Lower lobe of right lung (tissue), 2 donors: ENCODE data around the gene MICAL2. TPM values are rescaled to one million over a fixed set of nuclear protein-coding genes. Genes with fewer than 3 reads are reported as not detected.

Source experiments
- ATAC-seq, 2 donors: fragments of 200-7000 bp; cut with Tn5 transposase; one replicate each; pipeline ENCODE4 v1.9.1; 2020 to 2022; ENCODE audit warnings: mild to moderate bottlenecking in 2 of 2, moderate library complexity in 2 of 2
- DNase-seq: peaks from one replicate; pipeline ENCODE4 v3.0.0-alpha.2; 2020
- H3K27ac ChIP-seq: fragments of 200-600 bp; one replicate; pipeline ENCODE4 v1.8.0; 2022
- H3K27me3 ChIP-seq: fragments of 200-600 bp; one replicate; pipeline ENCODE4 v1.8.0; 2022; ENCODE audit warnings: low read depth
- H3K36me3 ChIP-seq: fragments of 200-600 bp; one replicate; pipeline ENCODE4 v1.8.0; 2022; ENCODE audit warnings: mild to moderate bottlenecking
- H3K4me1 ChIP-seq: fragments of 200-600 bp; one replicate; pipeline ENCODE4 v1.8.0; 2022
- H3K4me3 ChIP-seq: fragments of 200-600 bp; one replicate; pipeline ENCODE4 v1.8.0; 2022; ENCODE audit warnings: mild to moderate bottlenecking
- H3K9me3 ChIP-seq: fragments of 200-600 bp; one replicate; pipeline ENCODE4 v1.8.0; 2022
- intact Hi-C: fragments of 100-400 bp; cut with DNase I; formaldehyde crosslinking; loops from one replicate; pipeline ENCODE4 v1.11.0; 2022
- total RNA-seq: library from RNA; stranded (reverse); fragmentation: NEBNext Ultra II Directional; extraction: Animal tissue kit (Norgen Biotek cat#: 25700); gene quantifications from one replicate; pipeline ENCODE4 v1.2.1, GENCODE V29; 2021
- TF ChIP-seq, protein P1 (sequence below): fragments of 200-600 bp; IDR thresholded peaks from one replicate; pipeline ENCODE4 v1.8.0; 2022; ENCODE audit warnings: antibody characterized with exemption, mild to moderate bottlenecking
- donor health status: DM: no; HTN: yes; CAD: no; lungs with severe emphysema.

MICAL2 gene
- total RNA-seq, 1 donor from 2014 or later, result 127 TPM

DNA sequence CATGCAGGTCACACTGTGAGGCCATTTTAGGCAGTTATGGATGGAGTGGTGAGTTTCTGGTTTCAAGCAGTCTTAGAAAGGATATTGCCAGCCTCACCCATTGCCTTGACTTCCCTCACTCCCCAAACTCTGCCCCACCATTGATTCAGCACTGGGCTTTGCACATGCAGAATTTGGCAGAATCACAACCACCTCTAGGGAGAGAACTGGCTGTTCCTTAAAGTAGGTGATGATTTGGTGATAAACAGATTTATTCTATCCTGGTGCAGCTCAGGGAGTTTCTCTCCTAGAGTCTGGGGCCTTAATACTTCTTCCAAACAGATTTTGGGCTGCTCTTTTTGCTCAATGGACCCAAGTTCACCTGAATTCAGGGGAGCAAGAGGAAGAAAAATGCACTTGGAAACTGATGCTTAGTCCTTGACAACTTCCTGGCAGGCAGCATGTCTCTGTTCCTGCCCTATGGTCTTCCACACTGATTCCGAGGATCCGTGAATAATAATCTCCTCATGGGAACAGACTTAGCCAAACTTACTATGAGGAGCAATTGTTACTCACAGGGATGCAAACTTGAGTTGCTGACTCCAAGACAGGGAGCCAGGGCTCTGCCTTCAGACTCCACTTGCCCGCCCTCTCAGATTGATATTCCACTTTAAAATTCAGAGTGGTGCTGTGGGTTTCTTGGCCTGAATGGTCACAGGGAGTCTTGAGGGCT, 137.3 kb downstream of the MICAL2 start:
- intact Hi-C loops, result no loop called here
- no peaks in the 10 kb centered on the region for H3K9me3 ChIP-seq
- H3K4me3 ChIP-seq, result no peak overlapping the region
- ATAC-seq (peak; percentile 5 to 23), DNase-seq (no peak)
- TF ChIP-seq, protein P1, sequence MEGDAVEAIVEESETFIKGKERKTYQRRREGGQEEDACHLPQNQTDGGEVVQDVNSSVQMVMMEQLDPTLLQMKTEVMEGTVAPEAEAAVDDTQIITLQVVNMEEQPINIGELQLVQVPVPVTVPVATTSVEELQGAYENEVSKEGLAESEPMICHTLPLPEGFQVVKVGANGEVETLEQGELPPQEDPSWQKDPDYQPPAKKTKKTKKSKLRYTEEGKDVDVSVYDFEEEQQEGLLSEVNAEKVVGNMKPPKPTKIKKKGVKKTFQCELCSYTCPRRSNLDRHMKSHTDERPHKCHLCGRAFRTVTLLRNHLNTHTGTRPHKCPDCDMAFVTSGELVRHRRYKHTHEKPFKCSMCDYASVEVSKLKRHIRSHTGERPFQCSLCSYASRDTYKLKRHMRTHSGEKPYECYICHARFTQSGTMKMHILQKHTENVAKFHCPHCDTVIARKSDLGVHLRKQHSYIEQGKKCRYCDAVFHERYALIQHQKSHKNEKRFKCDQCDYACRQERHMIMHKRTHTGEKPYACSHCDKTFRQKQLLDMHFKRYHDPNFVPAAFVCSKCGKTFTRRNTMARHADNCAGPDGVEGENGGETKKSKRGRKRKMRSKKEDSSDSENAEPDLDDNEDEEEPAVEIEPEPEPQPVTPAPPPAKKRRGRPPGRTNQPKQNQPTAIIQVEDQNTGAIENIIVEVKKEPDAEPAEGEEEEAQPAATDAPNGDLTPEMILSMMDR, result no peak
- H3K36me3 ChIP-seq, result peaks cover 21% of the 10 kb centered on the region
- no peaks in the 10 kb centered on the region for H3K27me3 ChIP-seq
- peaks cover 29% of the 10 kb centered on the region for H3K4me1 ChIP-seq
- H3K27ac ChIP-seq, result peak overlapping the region; percentile 44

DNA sequence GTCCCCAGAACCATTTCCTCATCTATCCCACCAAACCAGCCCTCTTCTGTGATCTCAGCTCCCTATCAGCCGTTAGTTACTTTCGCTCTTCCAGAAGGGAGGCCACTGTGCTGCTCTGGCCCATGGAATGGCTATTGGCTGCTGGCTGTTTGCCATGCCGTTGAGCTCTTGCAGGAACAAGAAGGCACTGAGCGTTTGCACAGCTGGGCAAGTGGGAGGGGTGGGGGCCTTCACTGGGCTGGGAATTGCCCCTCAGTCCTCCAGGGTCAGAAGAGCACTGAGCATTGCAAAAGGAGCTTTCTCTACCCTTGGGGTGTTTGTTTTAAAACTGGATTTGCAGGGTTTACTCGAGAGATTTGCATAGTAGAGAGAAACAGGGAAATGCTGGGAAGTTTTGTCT, 137.9 kb downstream of the MICAL2 start:
- no peak overlapping the region for H3K4me3 ChIP-seq
- H3K27ac ChIP-seq, result peak overlapping the region; percentile 44
- H3K4me1 ChIP-seq, result peaks cover 29% of the 10 kb centered on the region
- peaks cover 19% of the 10 kb centered on the region for H3K36me3 ChIP-seq
- intact Hi-C loops, result no loop called here
- no peaks in the 10 kb centered on the region for H3K27me3 ChIP-seq
- ATAC-seq, result peak; percentile 94
- H3K9me3 ChIP-seq, result no peaks in the 10 kb centered on the region
- peak; percentile 97 for DNase-seq
- TF ChIP-seq, protein P1, result no peak

- intact Hi-C loops, result no loop called here
- Histone ChIP-seq H3K27me3 (no peaks in the 10 kb centered on the region), H3K36me3 (peaks cover 21% of the 10 kb centered on the region), H3K9me3 (no peaks in the 10 kb centered on the region), H3K4me1 (peaks cover 29% of the 10 kb centered on the region), H3K27ac (no peak overlapping the region), H3K4me3 (no peak overlapping the region)
- DNase-seq (no peak), ATAC-seq (peak in 1 of 2 donors; percentile 11)
- TF ChIP-seq, protein P1, result no peak
These were observed 139.3 kb downstream of the MICAL2 start for GRCh38 chr11:12249590-12250260.

DNA sequence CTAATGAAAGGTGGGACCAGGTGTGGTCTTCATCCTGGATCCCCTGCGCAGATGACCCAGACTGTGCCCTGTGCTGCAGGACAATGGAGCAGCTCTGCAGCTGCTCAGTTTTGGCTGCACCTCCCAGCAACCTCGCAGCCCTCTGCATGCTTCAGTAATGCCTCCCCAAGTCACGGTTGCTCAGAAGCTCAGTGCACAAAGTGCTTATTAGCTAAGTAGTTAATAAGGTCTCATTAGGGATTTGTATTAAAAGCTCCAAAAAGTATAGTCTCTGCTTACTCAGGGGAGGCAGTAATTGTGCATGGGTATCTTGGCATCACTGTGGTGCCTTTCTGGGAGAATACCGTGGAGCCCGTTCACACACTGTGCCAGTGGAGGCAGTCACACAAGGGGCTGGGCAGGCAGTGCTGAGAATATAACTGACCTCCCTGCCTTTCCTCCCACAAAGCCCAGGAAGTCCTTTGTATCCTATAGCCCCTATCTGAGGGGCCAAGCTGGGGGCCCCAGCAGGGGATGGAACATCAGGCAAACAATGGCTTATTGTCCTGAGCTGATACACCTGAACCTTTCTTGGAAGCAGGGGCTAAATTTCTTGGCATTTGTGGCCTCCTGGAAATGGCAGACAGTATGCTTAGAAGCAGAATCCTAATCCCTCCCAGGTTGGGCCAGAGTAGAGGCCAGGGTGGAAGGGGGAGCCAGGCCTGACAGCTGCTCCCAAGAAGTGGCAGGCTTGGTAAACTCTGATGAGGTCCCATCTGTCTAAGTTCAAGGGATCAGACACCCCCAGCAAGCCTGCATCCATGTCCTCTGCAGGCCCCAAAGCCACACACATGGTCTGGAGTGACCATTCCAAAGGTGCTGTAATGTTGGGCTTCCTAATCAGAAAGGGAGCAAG, 141.5 kb downstream of the MICAL2 start:
- Histone ChIP-seq H3K4me3 (no peak overlapping the region), H3K4me1 (peaks cover 27% of the 10 kb centered on the region), H3K36me3 (peaks cover 28% of the 10 kb centered on the region), H3K9me3 (no peaks in the 10 kb centered on the region), H3K27me3 (no peaks in the 10 kb centered on the region), H3K27ac (no peak overlapping the region)
- intact Hi-C loops, result no loop called here
- no peak for ATAC-seq
- TF ChIP-seq, protein P1, result no peak
- no peak for DNase-seq

- H3K27me3 ChIP-seq, result no peaks in the 10 kb centered on the region
- H3K27ac ChIP-seq, result no peak overlapping the region
- no peak overlapping the region for H3K4me3 ChIP-seq
- intact Hi-C loops, result no loop called here
- peaks cover 46% of the 10 kb centered on the region for H3K36me3 ChIP-seq
- ATAC-seq, result no peak
- TF ChIP-seq, protein P1, result no peak
- H3K9me3 ChIP-seq, result no peaks in the 10 kb centered on the region
- H3K4me1 ChIP-seq, result peaks cover 12% of the 10 kb centered on the region
- no peak for DNase-seq
These were observed 143.5 kb downstream of the MICAL2 start for GRCh38 chr11:12253843-12254281.
